Measurements from ENCODE around the gene NBPF3. TPM values are rescaled to one million over a fixed set of nuclear protein-coding genes. Genes with fewer than 3 reads are reported as not detected.

Gene NBPF3
- total and polyA plus RNA-seq, 4 experiments from 2014 or later: 4.2 to 14.3 (median 10.3) TPM

DNA sequence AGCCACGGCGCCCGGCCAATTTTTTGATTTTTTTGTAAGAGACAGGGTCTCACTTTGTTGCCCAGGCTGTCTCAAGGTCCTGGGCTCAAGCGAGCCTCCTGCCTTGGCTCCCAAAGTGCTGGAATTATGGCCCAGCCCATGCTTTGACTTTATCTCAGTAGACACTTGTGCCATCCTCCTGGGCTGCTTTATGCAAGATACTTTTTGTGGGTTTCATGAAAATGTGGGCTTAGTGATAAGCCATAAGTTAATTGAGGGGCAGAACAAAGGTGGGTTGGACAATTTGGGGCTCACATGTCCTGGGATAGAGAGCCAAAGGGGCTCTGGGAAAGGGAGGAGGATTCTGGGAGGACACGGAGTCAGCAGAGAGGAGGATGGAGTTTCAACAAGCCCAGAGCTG is 91.3 kb downstream of the NBPF3 start:
- Histone ChIP-seq H3K4me3 (ENCODE audit: low read length in 2 of 2) (no peak overlapping the region), H3K9me3 (ENCODE audit: control insufficient read depth in 1 of 2, low read length in 2 of 2) (no peaks in the 10 kb centered on the region), H3K36me3 (ENCODE audit: insufficient read depth, low read length) (no peaks in the 10 kb centered on the region), H3K27me3 (ENCODE audit: insufficient read depth, low read length) (no peaks in the 10 kb centered on the region), H3K4me1 (ENCODE audit: insufficient read depth, low read length) (no peaks in the 10 kb centered on the region), H3K27ac (ENCODE audit: low read depth, low read length) (no peak overlapping the region)
- Mint-ChIP-seq H3K27me3 (peaks cover 6 to 24% of the 10 kb centered on the region in 2 donors), H3K4me1 (peaks cover 0 to 1% (median 0%) of the 10 kb centered on the region in 4 donors), H3K36me3 (no peaks in the 10 kb centered on the region), H3K9me3 (no peaks in the 10 kb centered on the region), H3K27ac (no peak overlapping the region), H3K4me3 (no peak overlapping the region)
- DNase-seq: no peak
- ChIA-PET POLR2A (ENCODE audit: partially characterized antibody) (no interaction called here), CTCF (ENCODE audit: partially characterized antibody) (no interaction called here)
- intact Hi-C loops (cut with micrococcal nuclease): no loop called here

DNA sequence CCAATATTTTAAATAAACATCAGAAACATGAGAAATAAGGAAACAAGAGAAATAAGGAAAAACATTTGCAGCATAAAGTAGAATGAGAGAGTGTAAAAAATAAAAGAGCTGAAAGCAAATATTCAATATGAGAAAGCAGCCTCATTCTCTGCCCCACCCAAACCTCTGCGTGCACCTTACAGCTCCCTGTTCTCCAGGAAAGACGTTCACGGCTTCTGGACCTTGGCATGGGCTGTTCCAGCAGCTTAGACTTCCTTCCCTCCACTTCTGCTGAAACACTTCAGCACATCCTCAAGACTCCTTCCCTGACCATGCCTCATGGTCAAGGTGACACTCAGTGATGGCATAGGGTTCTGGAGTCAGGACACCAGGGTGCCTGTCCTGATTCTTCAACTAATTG is 92.6 kb downstream of the NBPF3 start:
- H3K9me3 ChIP-seq (ENCODE audit: control insufficient read depth in 1 of 2, low read length in 2 of 2): no peaks in the 10 kb centered on the region
- H3K4me1 ChIP-seq (ENCODE audit: insufficient read depth, low read length): no peaks in the 10 kb centered on the region
- Mint-ChIP-seq H3K4me1 (peaks cover 0 to 1% (median 0%) of the 10 kb centered on the region in 4 donors), H3K27me3 (peaks cover 6 to 25% of the 10 kb centered on the region in 2 donors), H3K27ac (no peak overlapping the region), H3K4me3 (no peak overlapping the region), H3K9me3 (no peaks in the 10 kb centered on the region), H3K36me3 (no peaks in the 10 kb centered on the region)
- no peak for DNase-seq
- ChIA-PET CTCF (ENCODE audit: partially characterized antibody) (interaction anchor here (0.9 kb wide), 1 partner anchor 19 kb away, joined by 3 read pairs; no protein-coding TSS in a partner anchor), POLR2A (ENCODE audit: partially characterized antibody) (no interaction called here)
- intact Hi-C loops (cut with micrococcal nuclease): no loop called here
- no peak overlapping the region for H3K27ac ChIP-seq (ENCODE audit: low read depth, low read length)
- H3K27me3 ChIP-seq (ENCODE audit: insufficient read depth, low read length): no peaks in the 10 kb centered on the region
- H3K4me3 ChIP-seq (ENCODE audit: low read length in 2 of 2): no peak overlapping the region
- H3K36me3 ChIP-seq (ENCODE audit: insufficient read depth, low read length): no peaks in the 10 kb centered on the region

GRCh38 chr1:21532992-21533534 is 93.1 kb downstream of the NBPF3 start:
- intact Hi-C loops (cut with micrococcal nuclease): no loop called here
- Histone ChIP-seq H3K4me3 (ENCODE audit: low read length in 2 of 2) (no peak overlapping the region), H3K4me1 (ENCODE audit: insufficient read depth, low read length) (no peaks in the 10 kb centered on the region), H3K27me3 (ENCODE audit: insufficient read depth, low read length) (no peaks in the 10 kb centered on the region), H3K36me3 (ENCODE audit: insufficient read depth, low read length) (no peaks in the 10 kb centered on the region), H3K9me3 (ENCODE audit: control insufficient read depth in 1 of 2, low read length in 2 of 2) (no peaks in the 10 kb centered on the region), H3K27ac (ENCODE audit: low read depth, low read length) (no peak overlapping the region)
- Mint-ChIP-seq H3K4me1 (peaks cover 0 to 3% (median under 1%) of the 10 kb centered on the region in 4 donors), H3K27me3 (peaks cover 9 to 29% of the 10 kb centered on the region in 2 donors), H3K4me3 (no peak overlapping the region), H3K27ac (no peak overlapping the region), H3K9me3 (no peaks in the 10 kb centered on the region), H3K36me3 (no peaks in the 10 kb centered on the region)
- ChIA-PET CTCF (ENCODE audit: partially characterized antibody) (interaction anchor here (0.9 kb wide), 1 partner anchor 19 kb away, joined by 3 read pairs; no protein-coding TSS in a partner anchor), POLR2A (ENCODE audit: partially characterized antibody) (no interaction called here)
- no peak for DNase-seq

DNA sequence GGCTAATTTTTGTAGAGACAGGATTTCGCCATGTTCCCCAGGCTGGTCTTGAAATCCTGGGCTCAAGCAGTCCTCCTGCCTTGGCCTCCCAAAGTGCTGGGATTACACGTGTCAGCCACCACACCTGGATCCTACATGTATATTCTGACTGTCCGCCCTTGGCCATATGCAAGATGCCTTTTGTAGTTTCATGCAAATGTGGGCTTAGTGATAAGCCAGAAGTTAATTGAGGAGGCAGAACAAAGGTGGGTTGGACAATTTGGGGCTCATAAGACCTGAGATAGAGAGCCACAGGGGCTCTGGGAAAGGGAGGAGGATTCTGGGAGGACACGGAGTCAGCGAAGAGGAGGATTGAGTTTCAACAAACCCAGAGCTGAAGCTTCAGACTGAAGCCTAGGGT is 94.2 kb downstream of the NBPF3 start:
- Mint-ChIP-seq H3K4me1 (peaks cover 0 to 3% (median under 1%) of the 10 kb centered on the region in 4 donors), H3K27ac (peak overlapping the region in 1 of 7 donors; percentile 52), H3K27me3 (peaks cover 12 to 34% of the 10 kb centered on the region in 2 donors), H3K36me3 (no peaks in the 10 kb centered on the region), H3K4me3 (no peak overlapping the region), H3K9me3 (no peaks in the 10 kb centered on the region)
- Histone ChIP-seq H3K4me1 (ENCODE audit: insufficient read depth, low read length) (no peaks in the 10 kb centered on the region), H3K27ac (ENCODE audit: low read depth, low read length) (no peak overlapping the region), H3K27me3 (ENCODE audit: insufficient read depth, low read length) (no peaks in the 10 kb centered on the region), H3K9me3 (ENCODE audit: control insufficient read depth in 1 of 2, low read length in 2 of 2) (no peaks in the 10 kb centered on the region), H3K4me3 (ENCODE audit: low read length in 2 of 2) (no peak overlapping the region), H3K36me3 (ENCODE audit: insufficient read depth, low read length) (no peaks in the 10 kb centered on the region)
- ChIA-PET POLR2A (ENCODE audit: partially characterized antibody) (no interaction called here), CTCF (ENCODE audit: partially characterized antibody) (no interaction called here)
- intact Hi-C loops (cut with micrococcal nuclease): no loop called here
- DNase-seq: no peak

Other genes starting within 250 kb of the NBPF3 start
- gene ECE1, start 149.7 kb upstream of the NBPF3 start, total RNA-seq: 100 to 1,000 TPM in 1 of 2 experiments, 10 to 100 TPM in 1; 86.0 to 104 TPM
- 10 to 100 TPM; 10.0 to 65.2 TPM for gene ECE1, start 149.7 kb upstream of the NBPF3 start, polyA plus RNA-seq
- not detected for gene ALPL, start 69.3 kb downstream of the NBPF3 start, total RNA-seq
- not detected for gene ALPL, start 69.3 kb downstream of the NBPF3 start, polyA plus RNA-seq
- gene RAP1GAP, start 229.2 kb downstream of the NBPF3 start, total RNA-seq: under 1 TPM; 0.23 to 0.72 TPM
- not detected for gene RAP1GAP, start 229.2 kb downstream of the NBPF3 start, polyA plus RNA-seq